HG02798 (cell line): Measurements from ENCODE around the gene ZNF532.
"Not testable (repeated sequence)": the region's sequence is repeated elsewhere in the genome, so short reads cannot be mapped to it uniquely, and the experiment has no call there.

Source experiments
- ATAC-seq: cut with Tn5 transposase; IDR thresholded peaks from one replicate; pipeline ENCODE4 v1.9.1; 2021; ENCODE audit warnings: mild to moderate bottlenecking; ENCODE audit not compliant: unreplicated experiment, poor library complexity

Gene ZNF532

GRCh38 chr18:58845928-58846724 lies 18.6 kb upstream of the ZNF532 start:
- ATAC-seq = no peak

- no peak for ATAC-seq
Measured at GRCh38 chr18:58847383-58848071, 17.1 kb upstream of the ZNF532 start.

- no peak for ATAC-seq
Measured at GRCh38 chr18:58848685-58849084, 16.0 kb upstream of the ZNF532 start.

- ATAC-seq = no peak
Measured at GRCh38 chr18:58850786-58851469, 13.7 kb upstream of the ZNF532 start.

GRCh38 chr18:58851856-58852255 lies 12.8 kb upstream of the ZNF532 start:
- no peak for ATAC-seq

- ATAC-seq = no peak
Measured at GRCh38 chr18:58852629-58853028, 12.0 kb upstream of the ZNF532 start.

- no peak for ATAC-seq
Measured at GRCh38 chr18:58853561-58853960, 11.1 kb upstream of the ZNF532 start.

GRCh38 chr18:58855521-58855920 lies 9.2 kb upstream of the ZNF532 start:
- ATAC-seq = not testable (repeated sequence)

GRCh38 chr18:58856881-58857280 lies 7.8 kb upstream of the ZNF532 start:
- no peak for ATAC-seq

GRCh38 chr18:58858591-58859468 lies 5.8 kb upstream of the ZNF532 start:
- no peak for ATAC-seq

GRCh38 chr18:58859907-58860306 lies 4.8 kb upstream of the ZNF532 start:
- ATAC-seq = no peak

GRCh38 chr18:58860747-58861231 lies 3.9 kb upstream of the ZNF532 start:
- no peak for ATAC-seq

- no peak for ATAC-seq
Measured at GRCh38 chr18:58861353-58861752, 3.3 kb upstream of the ZNF532 start.

- no peak for ATAC-seq
Measured at GRCh38 chr18:58861861-58862301, 2.8 kb upstream of the ZNF532 start.

- no peak for ATAC-seq
Measured at GRCh38 chr18:58862356-58862755, 2.3 kb upstream of the ZNF532 start.

- peak; percentile 36 for ATAC-seq
Measured at GRCh38 chr18:58862851-58863538, 1.7 kb upstream of the ZNF532 start.

GRCh38 chr18:58863539-58864145 lies 1.0 kb upstream of the ZNF532 start:
- ATAC-seq = peak; percentile 59

GRCh38 chr18:58865033-58865590 lies 435 bp downstream of the ZNF532 start:
- no peak for ATAC-seq

GRCh38 chr18:58865701-58866065 lies 1.0 kb downstream of the ZNF532 start:
- no peak for ATAC-seq
